ENCODE results near the gene CUZD1.

CUZD1 gene

DNA sequence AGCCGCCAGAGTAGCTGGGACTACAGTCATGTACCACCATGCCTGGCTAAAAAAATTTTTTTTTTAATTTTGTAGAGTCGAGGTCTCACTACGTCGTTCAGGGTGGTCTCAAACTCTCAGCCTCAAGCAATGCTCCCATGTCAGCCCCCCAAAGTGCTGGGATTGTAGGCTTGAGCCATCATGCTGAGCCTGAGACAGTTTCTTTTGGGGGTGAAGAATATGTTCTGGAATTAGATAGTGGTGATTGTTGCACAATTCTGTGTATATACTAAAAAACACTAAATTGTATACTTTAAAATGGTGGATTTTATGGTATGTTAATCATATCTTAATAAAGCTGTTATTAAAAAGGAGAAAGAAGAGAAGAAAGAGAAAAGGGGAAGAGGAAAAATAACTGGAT lies 1.5 kb downstream of the CUZD1 start:
- no peak for TF ChIP-seq CTCF (IDR thresholded peaks at IDR 0.05)
- no peak for TF ChIP-seq ZFX (IDR thresholded peaks at IDR 0.05; ENCODE audit: borderline replicate concordance)
- no peak overlapping the region for H3K27ac ChIP-seq

DNA sequence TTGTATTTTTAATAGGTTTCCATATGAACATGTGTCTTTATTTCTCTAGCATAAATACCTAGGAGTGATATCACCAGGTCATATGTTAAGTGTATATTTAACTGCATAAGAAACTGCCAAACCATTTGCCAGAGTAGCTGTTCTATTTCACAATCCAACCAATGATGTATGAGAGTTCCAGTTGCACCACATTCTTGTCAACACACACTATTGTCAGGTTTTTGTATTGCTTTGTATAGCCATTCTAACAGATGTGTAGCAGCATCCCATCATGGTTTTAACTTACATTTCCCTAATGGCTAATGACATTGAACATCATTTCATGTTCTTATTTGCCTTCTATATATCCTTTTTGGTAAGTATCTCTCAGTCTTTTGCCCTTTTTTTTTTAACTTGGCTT lies 4.1 kb downstream of the CUZD1 start:
- H3K27ac ChIP-seq: no peak overlapping the region
- no peak for TF ChIP-seq ZFX (IDR thresholded peaks at IDR 0.05; ENCODE audit: borderline replicate concordance)
- no peak for TF ChIP-seq CTCF (IDR thresholded peaks at IDR 0.05)

GRCh38 chr10:122839505-122839904 lies 6.2 kb downstream of the CUZD1 start:
- H3K27ac ChIP-seq: no peak overlapping the region
- no peak for TF ChIP-seq CTCF (IDR thresholded peaks at IDR 0.05)

DNA sequence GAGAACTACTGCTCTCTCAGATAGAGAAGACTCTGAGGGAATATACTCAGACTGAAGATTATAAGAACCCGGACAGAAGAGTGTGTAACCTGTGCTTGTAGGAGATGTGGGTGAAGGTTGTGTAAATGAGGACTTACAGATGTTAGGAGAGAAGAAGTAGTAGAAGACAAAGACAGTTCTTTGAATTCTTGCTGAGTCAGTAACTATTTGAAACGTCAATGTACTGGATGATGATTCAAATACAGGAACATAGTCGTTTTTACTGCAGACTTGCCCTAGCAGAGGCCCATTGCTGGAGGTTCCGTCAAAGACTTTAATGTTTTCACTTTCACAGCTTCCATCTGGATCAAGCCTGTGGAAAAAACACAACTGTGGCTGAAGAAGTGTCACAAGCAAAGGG lies 6.8 kb downstream of the CUZD1 start:
- no peak for TF ChIP-seq ZFX (IDR thresholded peaks at IDR 0.05; ENCODE audit: borderline replicate concordance)
- TF ChIP-seq CTCF (IDR thresholded peaks at IDR 0.05): no peak
- no peak overlapping the region for H3K27ac ChIP-seq

- no peak overlapping the region for H3K27ac ChIP-seq
- TF ChIP-seq CTCF (IDR thresholded peaks at IDR 0.05): no peak
- no peak for TF ChIP-seq ZFX (IDR thresholded peaks at IDR 0.05; ENCODE audit: borderline replicate concordance)
Measured at GRCh38 chr10:122835908-122836307, 9.7 kb downstream of the CUZD1 start.

GRCh38 chr10:122830965-122831353 lies 14.7 kb downstream of the CUZD1 start:
- no peak overlapping the region for H3K27ac ChIP-seq

More at GRCh38 chr10:122830965-122831353, 14.7 kb downstream of the CUZD1 start:
- TF ChIP-seq ZFX (IDR thresholded peaks at IDR 0.05; ENCODE audit: borderline replicate concordance) (no peak), CTCF (IDR thresholded peaks at IDR 0.05) (no peak)
